Measurements from ENCODE around the gene PCBP4. TPM values are rescaled to one million over a fixed set of nuclear protein-coding genes. Genes with fewer than 3 reads are reported as not detected.

PCBP4 gene
- polyA plus RNA-seq, 1 donor (not counting 4 experiments of a cell fraction or from before 2014, with no cell fraction given): 25.2 TPM

- Histone ChIP-seq H3K9me3 (ENCODE audit: control insufficient read depth, low read depth, low read length) (no peaks in the 10 kb centered on the region), H3K9me1 (ENCODE audit: control insufficient read depth, extremely low read depth, insufficient read depth, low read length) (no peaks in the 10 kb centered on the region), H3K27me3 (ENCODE audit: control insufficient read depth, extremely low read depth, insufficient read depth, low read length) (no peaks in the 10 kb centered on the region), H3K4me1 (ENCODE audit: control insufficient read depth, extremely low read depth, insufficient read depth, low read length) (peaks cover 30% of the 10 kb centered on the region), H3K27ac (ENCODE audit: control insufficient read depth, insufficient read depth, low read length) (no peak overlapping the region), H3K9ac (ENCODE audit: control insufficient read depth, extremely low read depth, insufficient read depth, low read length) (no peak overlapping the region), H3K79me2 (ENCODE audit: control insufficient read depth, insufficient read depth, low read length) (no peaks in the 10 kb centered on the region), H3K36me3 (ENCODE audit: control insufficient read depth in 2 of 2, extremely low read depth in 1 of 2, insufficient read depth in 2 of 2, low read length in 2 of 2) (no peaks in the 10 kb centered on the region), H4K20me1 (ENCODE audit: control insufficient read depth, extremely low read depth, insufficient read depth, low read length) (no peaks in the 10 kb centered on the region), H3K4me3 (ENCODE audit: control insufficient read depth in 2 of 3, extremely low read depth in 1 of 3, insufficient read depth in 2 of 3, low read depth in 1 of 3, low read length in 3 of 3) (no peak overlapping the region), H3K4me2 (ENCODE audit: control insufficient read depth, extremely low read depth, insufficient read depth, low read depth, low read length) (no peak overlapping the region), H2AFZ (ENCODE audit: control insufficient read depth, low read length) (no peak overlapping the region)
- TF ChIP-seq CTCF (optimal IDR thresholded peaks at IDR 0.05 in 1 of 3, IDR thresholded peaks at IDR 0.05 in 1 of 3, conservative IDR thresholded peaks at IDR 0.05 in 1 of 3; ENCODE audit: extremely low read depth in 1 of 3, insufficient read depth in 2 of 3, low read length in 3 of 3) (no peak), EZH2 (IDR thresholded peaks at IDR 0.05; ENCODE audit: low read length) (no peak)
- dilution Hi-C loops (cut with MboI; ENCODE audit: extremely low pct_ligation_motif_present, low sequenced_read_pairs): no loop called here
- FAIRE-seq (no peak), DNase-seq (ENCODE audit: low read depth, low spot score) (no peak)
These were observed 35.5 kb upstream of the PCBP4 start for GRCh38 chr3:52002748-52003147.

- dilution Hi-C loops (cut with MboI; ENCODE audit: extremely low pct_ligation_motif_present, low sequenced_read_pairs): no loop called here
- no peaks in the 10 kb centered on the region for H3K27me3 ChIP-seq (ENCODE audit: control insufficient read depth, extremely low read depth, insufficient read depth, low read length)
- H3K9ac ChIP-seq (ENCODE audit: control insufficient read depth, extremely low read depth, insufficient read depth, low read length): no peak overlapping the region
- H3K4me2 ChIP-seq (ENCODE audit: control insufficient read depth, extremely low read depth, insufficient read depth, low read depth, low read length): peak overlapping the region; percentile 13
- no peak overlapping the region for H3K27ac ChIP-seq (ENCODE audit: control insufficient read depth, insufficient read depth, low read length)
- H2AFZ ChIP-seq (ENCODE audit: control insufficient read depth, low read length): no peak overlapping the region
- H4K20me1 ChIP-seq (ENCODE audit: control insufficient read depth, extremely low read depth, insufficient read depth, low read length): no peaks in the 10 kb centered on the region
- no peaks in the 10 kb centered on the region for H3K79me2 ChIP-seq (ENCODE audit: control insufficient read depth, insufficient read depth, low read length)
- DNase-seq (ENCODE audit: low read depth, low spot score): no peak
- peaks cover 31% of the 10 kb centered on the region for H3K4me1 ChIP-seq (ENCODE audit: control insufficient read depth, extremely low read depth, insufficient read depth, low read length)
- no peaks in the 10 kb centered on the region for H3K36me3 ChIP-seq (ENCODE audit: control insufficient read depth in 2 of 2, extremely low read depth in 1 of 2, insufficient read depth in 2 of 2, low read length in 2 of 2)
- FAIRE-seq: peak; percentile 34
- no peaks in the 10 kb centered on the region for H3K9me1 ChIP-seq (ENCODE audit: control insufficient read depth, extremely low read depth, insufficient read depth, low read length)
- peak in 2 of 3 experiments; percentile 88 to 95 for TF ChIP-seq CTCF (optimal IDR thresholded peaks at IDR 0.05 in 1 of 3, IDR thresholded peaks at IDR 0.05 in 1 of 3, conservative IDR thresholded peaks at IDR 0.05 in 1 of 3; ENCODE audit: extremely low read depth in 1 of 3, insufficient read depth in 2 of 3, low read length in 3 of 3)
- no peak for TF ChIP-seq EZH2 (IDR thresholded peaks at IDR 0.05; ENCODE audit: low read length)
- H3K9me3 ChIP-seq (ENCODE audit: control insufficient read depth, low read depth, low read length): no peaks in the 10 kb centered on the region
- H3K4me3 ChIP-seq (ENCODE audit: control insufficient read depth in 2 of 3, extremely low read depth in 1 of 3, insufficient read depth in 2 of 3, low read depth in 1 of 3, low read length in 3 of 3): no peak overlapping the region
These were observed 34.3 kb upstream of the PCBP4 start for GRCh38 chr3:52001443-52001974.

Data from keratinocyte (primary cell).